ENCODE data around the gene CEP131.

CEP131 gene

DNA sequence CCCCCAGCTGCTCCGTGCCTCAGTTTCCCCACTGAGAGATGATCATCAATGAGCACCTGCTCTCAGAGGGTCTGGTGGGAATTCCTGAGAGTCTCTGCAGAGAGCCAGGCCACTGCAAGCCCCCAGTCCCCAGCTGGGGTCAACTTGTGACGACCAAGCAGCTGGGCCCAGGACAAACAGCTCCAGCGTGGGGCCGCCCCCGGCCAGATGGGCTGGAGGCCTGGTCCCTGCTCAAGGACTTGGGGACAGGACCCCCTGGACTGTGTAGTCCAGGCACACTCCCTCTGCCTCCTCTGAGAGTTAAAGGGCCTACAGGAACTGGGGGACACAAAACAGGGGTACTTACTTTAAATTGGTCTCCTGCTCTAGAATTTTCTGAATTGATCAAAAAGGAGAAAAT is 40.2 kb downstream of the CEP131 start:
- DNase-seq, result no peak

DNA sequence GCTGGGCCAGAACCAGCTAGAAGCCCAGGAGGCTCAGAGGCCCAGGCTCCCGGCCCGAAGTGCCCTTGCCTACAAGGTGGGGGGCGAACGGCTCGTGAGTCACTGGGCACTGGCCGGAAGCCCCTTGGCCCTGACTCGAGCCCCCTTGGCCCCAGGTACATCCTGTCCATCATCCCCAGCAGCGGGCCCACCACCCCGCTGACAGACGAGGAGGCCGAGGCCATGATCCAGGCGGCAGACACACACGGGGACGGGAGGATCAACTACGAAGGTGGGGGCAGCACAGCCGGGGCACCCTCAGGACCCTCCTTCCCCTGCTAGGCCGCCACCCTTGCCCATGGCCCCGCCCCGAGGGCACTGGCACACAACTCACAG is 41.0 kb downstream of the CEP131 start:
- no peak for DNase-seq

DNA sequence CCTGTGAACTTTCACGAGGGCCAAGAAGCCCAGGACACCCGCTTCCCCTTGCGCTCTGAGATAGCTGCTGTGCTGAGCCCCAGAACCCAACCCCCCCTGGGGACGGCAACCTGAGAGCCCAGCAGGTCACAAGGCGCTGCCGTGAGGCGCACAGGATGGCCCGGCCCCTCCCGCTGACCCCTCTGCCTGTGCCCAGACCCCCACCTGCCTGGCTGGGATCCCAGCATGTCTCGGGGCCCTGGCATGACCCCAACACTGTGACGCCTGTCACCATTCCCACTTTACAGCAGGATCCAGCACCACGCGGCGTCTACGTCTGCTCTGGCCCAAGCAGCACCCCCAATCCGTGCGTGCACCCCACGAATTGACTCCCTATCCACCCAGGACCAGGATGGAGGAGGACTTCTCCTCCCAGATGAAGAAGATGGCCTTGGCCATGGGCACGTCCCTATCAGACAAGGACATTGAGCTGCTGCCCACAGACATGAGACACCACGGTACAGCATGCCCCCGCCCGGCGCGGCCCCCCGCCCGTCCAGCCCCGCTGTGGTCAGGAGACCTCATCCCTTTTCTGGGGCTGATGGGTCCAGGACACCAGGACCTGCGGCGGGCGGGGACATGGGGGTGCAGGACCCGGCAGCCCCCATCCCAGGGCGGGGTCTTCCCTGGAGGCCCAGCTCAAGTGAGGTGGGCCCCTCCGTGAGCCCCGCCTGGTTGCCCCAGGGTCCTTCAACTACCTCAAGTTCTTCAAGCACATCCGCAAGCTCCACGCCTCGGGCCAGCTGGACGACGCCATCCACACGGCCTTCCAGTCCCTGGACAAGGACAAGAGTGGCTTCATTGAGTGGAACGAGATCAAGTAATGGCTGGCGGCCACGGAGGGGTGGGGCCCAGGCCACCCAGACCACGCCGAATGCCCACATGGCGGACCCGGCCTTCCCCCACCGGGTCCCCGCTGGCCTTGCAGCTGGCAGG is 41.6 kb downstream of the CEP131 start:
- DNase-seq, result no peak

DNA sequence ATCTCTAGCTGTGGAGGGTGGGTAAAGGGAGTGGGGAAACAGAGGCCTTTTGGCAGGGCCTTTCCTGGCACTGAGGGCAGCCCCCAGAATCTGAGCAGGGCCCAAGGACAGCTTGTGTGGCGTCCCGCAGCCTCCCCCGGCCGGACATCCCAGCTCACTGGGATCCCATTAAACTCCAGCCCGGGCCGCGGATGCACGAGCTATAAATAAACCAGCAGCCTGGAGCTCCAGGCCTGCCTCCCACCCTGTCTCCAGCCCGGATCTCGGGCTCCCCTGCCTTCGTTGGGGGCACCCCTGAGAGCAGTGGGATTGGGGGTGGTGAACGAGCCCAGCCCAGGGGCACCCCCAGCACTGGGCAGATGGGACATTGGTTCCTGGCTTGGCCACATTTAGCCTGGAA is 42.9 kb downstream of the CEP131 start:
- DNase-seq, result no peak

DNA sequence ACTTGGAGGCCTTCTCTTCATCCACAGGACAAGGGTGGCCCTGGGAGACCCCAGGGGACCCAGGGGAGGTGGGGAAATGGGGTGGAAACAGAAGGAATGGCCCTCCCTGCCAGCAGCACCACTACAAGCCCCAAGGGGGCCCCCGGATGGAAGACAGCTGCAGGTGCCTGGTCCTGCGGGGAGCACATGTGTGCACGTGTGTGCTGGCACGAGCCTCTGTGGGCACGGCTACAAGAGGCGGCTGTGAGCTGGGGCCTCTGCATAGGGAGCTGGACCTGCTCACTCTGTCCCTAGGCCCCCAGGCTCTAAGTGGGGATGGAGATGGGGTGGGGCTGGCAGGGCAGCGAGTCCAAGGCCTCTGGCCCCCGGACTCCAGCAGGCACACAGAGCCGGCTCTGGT is 43.5 kb downstream of the CEP131 start:
- DNase-seq, result no peak

DNA sequence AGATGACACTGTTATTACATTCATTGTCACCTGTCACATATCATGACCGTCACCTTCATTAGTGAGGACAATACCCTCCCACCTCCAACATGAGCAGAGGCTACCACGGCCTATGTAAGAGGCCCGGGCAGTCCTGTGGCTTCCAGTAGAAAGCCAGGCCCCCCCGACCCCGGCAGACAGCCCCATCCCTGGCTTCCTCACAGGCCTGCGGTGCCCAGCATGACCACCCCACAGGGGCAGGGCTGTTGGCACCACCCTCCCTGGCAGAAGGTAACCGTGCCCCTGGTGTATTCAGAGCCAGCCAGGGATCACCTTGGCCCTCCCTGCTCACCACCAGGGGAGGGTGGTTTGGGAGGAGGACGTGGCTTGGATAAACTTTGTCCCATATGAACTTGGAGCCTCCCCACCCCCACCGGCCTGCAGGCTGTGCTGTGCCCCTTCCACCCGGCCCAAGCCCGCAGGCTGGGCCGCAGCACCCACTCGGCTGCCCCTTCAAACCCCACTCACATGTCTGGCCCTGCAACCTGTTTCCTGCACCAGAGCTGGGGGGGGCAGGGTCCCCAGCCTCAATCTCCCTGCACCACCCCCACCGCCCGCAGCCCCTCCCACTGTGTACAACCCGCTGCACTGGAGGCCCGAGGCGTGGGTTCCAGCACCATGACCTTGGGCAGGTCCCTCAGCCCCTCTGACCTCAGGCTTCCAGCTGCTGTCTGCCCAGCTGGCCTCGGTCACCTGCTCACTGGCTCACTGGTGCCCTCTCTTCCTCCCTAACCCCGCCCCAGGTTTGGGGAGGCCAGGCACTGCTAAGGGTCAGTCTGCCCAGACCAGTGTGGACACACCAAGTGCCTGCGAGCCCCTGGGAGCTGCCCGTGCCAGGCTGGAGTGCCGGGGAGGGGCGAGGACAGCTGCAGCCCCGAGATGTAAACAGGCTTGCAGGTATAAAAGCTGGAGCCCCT is 44.4 kb downstream of the CEP131 start:
- DNase-seq, result no peak

DNA sequence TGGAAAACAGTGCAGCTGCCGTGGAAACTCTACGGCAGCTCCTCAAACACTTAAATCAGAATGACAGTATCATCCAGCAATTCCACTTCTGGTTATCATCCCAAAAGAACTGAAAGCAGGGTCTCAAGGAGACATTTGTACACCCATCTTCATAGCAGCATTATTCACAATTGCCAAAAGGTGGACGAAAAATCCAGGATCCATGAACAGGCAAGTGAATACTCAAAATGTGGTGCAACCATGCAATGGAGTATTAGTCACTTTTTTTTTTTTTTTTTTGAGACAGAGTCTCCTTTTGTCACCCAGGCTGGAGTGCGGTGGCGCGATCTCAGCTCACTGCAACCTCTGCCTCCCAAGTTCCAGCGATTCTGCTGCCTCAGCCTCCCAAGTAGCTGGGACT is 46.1 kb downstream of the CEP131 start:
- DNase-seq, result no peak

DNA sequence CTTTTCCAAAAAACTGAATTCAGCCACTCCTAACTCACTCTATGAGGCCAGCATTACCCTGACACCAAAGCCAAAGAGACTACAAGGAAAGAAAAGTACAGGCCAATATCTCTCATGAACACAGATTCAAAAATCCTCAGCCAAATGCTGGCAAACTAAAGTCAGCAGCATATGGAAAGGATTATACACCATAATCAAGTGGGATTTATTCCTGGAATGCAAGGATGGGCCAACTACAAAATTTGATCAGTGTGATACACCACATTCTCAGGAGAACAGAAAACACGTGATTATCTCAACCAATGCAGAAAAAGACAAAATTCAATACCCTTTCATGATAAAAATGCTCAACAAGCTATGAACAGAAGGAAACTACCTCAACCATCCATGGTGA is 49.0 kb downstream of the CEP131 start:
- no peak for DNase-seq

DNA sequence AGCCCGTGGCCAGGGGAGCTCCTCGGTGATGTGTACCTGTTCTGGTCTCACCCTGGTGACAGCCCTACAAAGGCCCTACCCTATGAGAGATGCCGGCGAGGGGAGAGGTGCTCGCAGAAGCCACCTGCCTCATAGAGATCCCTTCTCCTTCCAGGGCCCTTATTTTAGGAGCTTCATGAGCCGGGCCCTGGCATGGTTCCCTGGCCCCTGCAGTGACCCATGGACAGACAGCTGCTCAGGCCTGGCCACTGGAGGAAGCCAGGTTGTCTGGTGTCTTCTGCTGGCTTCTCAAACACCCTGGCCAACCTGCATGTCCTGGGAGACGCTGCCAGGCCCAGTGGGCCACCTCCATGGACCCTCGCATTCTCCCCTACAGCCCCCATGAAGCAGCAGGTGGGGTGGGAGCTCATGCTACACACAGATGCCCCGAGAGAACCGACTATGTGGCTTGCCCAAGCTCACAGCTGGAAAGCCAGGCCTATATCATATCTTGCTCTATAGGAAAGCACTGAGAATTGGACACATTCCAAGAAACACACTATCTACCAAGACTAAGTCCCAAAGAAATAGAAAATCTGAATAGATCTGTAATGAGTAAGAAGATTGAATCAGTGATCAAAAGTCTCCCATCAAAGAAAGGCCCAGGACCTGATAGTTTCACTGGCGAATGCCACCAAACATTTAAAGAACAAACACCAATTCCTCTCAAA is 49.6 kb downstream of the CEP131 start:
- DNase-seq, result no peak

DNA sequence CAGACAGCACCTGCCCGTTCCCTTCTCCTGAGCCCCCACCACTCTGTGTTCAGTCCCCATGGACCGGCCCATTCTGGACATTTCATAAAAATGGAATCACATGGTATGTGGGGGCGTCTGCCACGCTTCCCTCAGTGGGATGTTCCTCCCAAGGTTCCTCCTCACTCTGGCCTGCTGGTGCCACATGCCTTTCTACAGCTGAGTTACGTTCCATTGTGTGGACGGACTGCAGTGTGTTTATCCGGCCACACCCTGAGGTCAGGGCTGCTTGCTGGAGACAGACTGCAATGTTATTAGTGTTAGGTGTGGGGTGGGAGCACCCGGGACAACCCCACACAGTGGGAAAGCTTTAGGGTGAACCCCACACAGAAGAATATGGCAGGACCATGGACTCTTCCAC is 50.8 kb downstream of the CEP131 start:
- DNase-seq, result peak; percentile 44

DNA sequence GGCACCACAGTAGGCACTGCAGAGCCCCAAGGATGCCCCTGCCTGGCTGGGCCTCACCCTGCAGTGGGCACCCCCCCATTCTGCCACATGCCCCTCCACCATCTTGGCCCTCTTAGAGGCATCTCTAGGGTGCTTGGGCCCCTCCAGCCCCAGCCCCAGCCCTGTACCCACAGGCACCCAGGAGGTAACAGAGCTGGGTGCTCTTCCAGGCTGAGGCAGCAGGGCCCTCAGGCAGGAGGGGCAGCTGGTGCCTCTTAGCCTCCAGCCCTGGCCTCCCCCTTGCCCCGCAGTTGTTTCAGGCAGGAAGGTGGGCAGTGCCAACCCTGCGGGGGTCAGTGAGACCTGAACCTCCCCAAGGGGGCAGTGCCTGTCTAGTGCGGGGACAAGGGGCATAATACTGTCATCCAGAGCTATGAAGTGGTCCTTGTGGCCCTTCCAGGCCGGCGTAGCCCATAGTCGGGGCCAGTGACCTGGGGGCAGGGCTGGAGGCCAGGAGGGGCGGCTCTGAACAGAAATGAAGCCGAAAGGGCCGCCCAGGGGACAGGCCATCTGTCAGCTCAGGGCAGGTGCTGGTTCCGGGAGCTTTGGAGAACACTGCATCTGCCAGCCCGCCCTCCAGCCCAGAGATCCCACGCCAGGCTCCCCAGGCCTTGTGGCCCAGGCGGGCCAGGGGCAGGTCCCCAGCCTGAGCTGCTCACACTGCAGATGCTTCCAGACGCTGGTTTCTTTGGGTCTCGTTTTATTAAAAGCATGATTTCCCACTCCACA is 51.9 kb downstream of the CEP131 start:
- no peak for DNase-seq

DNA sequence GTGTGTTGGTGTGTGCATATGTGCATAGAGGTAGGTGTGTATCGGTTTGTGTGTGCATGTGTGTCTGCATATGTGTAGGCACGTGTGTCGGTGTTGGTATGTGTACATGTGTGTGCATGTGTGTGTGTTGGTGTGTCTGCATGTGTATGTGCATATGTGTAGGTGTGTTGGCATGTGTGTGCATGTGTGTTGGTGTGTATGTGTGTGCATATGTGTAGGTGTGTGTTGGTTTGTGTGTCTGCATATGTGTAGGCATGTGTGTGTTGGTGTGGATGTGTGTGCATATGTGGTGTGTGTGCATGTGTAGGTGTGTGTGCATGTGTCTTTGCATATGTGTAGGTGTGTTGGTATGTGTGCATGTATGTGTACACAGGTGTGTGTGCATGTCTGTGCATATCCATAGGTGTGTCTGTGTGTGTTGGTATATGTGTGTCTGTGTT is 52.9 kb downstream of the CEP131 start:
- DNase-seq, result no peak

DNA sequence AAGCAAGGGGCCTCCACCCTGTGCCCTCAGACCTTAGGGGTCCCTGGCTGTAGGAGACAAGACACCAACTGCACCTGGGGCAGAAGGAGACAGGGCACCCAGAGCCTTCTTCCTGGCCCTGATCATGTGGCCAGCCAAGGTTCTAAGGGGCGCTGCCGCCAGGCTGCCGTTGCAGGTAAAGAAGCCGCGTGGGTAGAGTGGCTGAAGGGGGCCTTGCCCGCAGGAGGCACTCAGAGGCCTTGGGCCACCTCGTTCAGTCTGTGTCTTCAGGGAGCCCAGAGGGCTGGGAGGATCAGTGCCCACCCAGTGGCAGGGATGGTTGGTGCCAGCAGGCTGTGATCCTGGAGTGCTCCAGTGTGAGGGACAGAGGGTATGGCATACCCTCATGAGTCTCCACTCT is 55.1 kb downstream of the CEP131 start:
- DNase-seq, result no peak

DNA sequence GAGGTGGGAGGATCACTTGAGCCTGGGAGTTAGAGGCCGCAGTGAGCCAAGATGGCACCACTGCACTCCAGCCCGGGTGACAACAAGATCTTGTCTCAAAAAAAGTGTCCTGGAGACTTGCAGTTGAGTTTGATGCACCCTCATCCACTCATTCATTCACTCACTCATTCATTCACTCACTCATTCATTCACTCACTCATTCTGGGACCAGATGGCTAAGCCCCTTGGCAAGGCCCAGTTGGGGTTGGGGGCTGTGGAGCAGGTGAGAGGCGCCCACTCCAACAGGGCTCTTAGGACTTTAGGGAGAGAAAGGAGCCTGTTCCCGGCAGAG is 55.6 kb downstream of the CEP131 start:
- DNase-seq, result no peak

DNA sequence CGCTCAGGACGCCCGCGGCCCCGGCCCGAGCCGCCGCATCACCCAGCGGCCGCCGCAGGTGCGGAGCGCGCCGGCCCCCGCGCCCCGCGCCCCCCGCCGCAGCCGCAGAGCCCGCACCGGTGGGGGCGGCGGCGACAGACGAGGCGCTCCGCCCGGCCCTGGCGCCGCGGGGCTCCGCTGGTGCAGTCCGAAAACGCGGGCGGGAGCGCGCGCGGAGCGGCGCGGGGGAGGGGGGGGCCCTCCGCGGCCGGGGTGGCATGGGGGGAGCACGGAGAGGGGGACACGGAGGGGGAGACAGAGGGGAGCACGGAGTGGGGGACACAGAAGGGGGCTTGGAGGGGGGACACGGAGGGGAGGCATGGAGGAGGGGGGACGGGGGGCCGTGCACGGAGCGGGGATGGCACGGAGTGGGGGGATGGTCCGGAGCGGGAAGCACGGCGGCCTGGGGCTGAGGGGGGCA is 56.7 kb downstream of the CEP131 start, which contains the start of gene AATK:
TSS of gene AATK (minus strand) at position 189 of the 460 bp plus-strand sequence. CDS start 229 bp downstream, outside the sequence.
- no peak for DNase-seq

DNA sequence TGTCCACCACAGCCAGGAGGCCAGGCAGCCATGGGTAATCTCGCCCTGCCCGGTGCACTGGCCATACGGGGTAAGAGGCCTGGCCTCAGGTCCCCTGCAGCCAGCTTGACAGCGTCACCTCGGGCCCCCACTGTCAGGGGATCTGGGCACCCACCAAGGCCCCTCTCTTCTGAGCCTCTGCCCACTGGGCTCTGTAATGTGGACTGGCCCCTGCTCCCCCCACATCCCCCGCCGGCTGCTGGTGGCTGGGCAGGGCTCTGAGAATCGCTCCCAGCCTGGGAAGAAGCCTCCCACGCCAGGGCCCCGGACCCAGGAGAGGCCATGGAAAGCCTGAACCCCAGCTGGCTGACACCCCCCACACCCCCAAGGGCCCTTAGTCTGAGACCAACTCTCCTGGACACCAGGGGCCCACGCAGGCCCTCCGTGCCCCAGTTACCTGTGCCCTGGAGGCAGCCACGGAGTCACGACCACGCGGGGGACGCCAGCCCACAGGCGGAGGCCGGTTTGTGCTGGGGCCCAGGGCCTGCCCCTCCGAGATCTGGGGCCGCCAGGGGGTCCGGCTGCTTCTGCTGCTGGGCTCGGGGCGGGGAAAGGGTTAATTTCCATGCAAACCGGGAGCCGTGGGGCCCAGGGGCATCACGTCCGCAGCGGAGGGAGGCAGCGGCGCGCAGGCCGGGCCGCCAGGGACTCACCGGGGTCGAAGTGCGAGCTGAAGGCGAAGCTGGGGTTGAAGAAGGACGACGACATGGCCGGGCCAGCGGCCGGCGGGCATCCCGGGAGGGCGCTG is 57.3 kb downstream of the CEP131 start, which contains the start of gene PVALEF:
TSS of gene PVALEF (plus strand) at position 262 of the 787 bp plus-strand sequence. CDS start 15,720 bp downstream, outside the sequence.
- no peak for DNase-seq

DNA sequence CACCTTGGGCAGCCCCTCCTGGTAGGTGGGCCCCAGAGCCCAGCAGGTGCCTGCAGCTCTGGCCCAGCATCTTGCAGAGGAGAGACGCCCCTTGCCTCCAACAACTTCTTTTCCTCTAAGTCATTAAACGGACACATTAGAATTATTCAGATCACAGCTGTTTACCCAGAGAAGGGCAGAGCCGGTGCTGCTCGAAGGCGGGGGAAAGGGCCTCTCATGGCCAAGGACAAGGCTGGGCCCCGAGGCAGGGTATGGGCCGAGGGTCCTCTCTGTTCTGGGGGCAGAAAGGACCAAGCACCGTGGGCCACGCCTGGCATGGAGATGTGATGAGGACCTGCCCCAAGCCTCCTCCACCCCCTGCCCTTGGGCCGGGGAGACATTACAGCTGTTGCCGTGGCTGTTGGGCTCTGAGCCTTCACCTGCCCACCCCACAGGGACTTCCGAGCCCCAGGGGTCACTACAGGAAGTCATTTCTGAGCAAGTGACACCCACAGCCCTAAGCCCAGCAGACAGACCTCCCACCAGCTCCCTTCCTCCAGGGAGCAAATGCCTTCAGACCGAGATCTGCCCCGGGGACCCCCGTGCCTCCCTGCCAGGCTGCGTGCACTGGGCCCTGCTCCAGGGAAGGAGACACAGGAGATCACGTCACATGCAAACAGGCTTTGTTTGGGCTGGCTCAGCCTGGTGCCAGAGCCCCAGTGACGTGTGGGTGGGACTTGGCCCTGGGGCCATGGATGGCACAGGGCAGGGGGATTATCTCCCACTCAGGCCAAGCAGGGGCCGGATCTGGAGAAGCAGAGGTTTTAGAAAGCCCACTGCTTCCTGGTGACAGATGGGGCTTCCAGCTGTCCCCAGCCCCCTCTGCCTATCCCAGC is 58.2 kb downstream of the CEP131 start:
- no peak for DNase-seq

DNA sequence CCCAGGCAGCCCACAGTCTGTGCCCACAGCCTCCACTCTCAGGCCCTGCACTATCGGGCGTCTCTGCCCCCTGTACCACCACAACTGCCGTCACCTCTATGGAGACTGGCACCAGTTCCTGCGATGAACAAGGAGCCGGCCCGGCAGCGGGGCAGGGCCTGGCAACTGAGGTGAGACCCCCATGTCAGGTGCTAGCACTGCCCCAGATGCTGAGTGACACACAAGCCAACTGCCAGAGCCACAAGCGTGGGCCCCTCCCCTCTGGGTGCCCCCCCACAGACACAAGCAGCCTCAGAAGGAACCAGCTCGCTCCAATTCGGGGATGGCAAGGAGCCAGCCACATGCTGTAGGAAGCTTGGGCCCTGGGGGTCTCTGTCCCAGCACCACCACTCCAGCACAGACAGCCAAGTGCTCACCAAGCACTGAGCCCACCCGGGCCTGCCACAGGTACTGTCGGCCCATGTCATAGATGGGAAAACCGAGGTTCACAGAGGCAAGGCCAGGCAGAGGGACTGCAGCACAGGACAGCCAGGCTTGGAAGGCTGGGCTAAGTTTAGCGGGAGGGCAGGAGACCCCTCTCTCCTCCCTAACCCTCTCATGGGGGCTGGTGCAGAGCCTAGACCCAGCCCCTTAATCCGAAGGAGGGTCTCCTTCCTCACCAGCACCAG is 58.9 kb downstream of the CEP131 start:
- DNase-seq, result no peak

DNA sequence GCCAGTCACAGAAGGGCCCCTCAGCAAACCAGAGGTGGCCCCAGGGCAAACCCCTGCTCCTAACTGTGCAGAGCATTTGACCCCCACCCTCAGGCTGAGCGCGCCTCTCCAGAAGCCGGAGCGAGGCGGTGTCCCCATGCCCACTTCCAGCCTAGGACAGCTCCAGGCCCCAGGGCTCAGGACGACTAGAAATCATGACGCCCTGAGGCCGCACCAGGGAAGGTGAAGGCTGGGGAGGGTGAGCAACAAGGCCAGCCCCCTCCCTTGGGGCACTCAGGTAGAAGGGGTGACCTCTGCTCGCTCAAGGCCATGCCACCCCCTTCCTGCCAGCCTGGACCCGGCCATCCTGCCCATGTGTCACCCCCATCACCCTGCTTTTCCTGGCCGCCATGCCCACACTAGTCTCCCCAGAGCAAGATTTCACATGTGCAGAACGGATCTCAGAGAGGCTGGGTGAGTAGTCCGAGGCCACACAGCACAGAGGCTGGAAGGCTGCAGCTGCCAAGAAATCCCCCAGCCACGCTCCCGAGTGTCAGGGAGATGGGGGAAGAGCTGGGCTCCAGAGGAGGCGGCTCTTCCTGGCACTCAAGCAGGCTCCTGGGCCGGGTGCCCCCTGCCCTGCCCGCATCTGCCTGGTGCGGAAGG is 59.6 kb downstream of the CEP131 start:
- no peak for DNase-seq

All from inflammatory macrophage treated with lipopolysaccharide for 4 hours (primary cell).